Esophagus muscularis mucosa (tissue), 4 donors: ENCODE measurements around the gene NUP43. TPM values are rescaled to one million over a fixed set of nuclear protein-coding genes. Genes with fewer than 3 reads are reported as not detected.
"Not testable (repeated sequence)": the region's sequence is repeated elsewhere in the genome, so short reads cannot be mapped to it uniquely, and the experiment has no call there.

ENCODE experiments used
- DNase-seq: peaks from one replicate; pipeline ENCODE4 v3.0.0-alpha.2; 2017; ENCODE audit errors: extremely low spot score
- H3K27ac ChIP-seq, 4 donors: fragments of 200-600 bp; sonication (generic); replicated peaks in 1 of 4; 1 replicate in 3 of 4; 2 replicates in 1 of 4; pipeline ENCODE4 v1.5.1; 2016 to 2019; ENCODE audit warnings: mild to moderate bottlenecking in 1 of 4
- H3K27me3 ChIP-seq, 4 donors: fragments of 200-600 bp; sonication (generic); one replicate each; pipeline versions ENCODE4 v1.5.1 to v1.6.0; 2016 to 2019
- H3K36me3 ChIP-seq, 4 donors: fragments of 200-600 bp; sonication (generic); one replicate each; pipeline ENCODE4 v1.5.1; 2016 to 2019
- H3K4me1 ChIP-seq, 4 donors: fragments of 200-600 bp; sonication (generic); one replicate each; pipeline ENCODE4 v1.5.1; 2016 to 2019
- H3K4me3 ChIP-seq, 4 donors: fragments of 200-600 bp; sonication (generic); 1 replicate in 2 of 4; 2 replicates in 2 of 4; pipeline ENCODE4 v1.5.1; 2016 to 2019; ENCODE audit warnings: mild to moderate bottlenecking in 4 of 4, moderate library complexity in 1 of 4
- H3K9me3 ChIP-seq, 4 donors: fragments of 200-600 bp; sonication (generic); 1 replicate in 3 of 4; 2 replicates in 1 of 4; pipeline ENCODE4 v1.5.1; 2016 to 2019
- EP300 ChIP-seq: sonication (generic); formaldehyde crosslinking; IDR thresholded peaks from one replicate; pipeline ENCODE4 v1.6.1; 2017; ENCODE audit warnings: antibody characterized with exemption
- POLR2A ChIP-seq: fragments of 450-650 bp; IDR thresholded peaks from one replicate; pipeline ENCODE4 v1.6.1; 2017; ENCODE audit warnings: antibody characterized with exemption, moderate library complexity, mild to moderate bottlenecking, low read depth
- POLR2AphosphoS5 ChIP-seq, 2 donors: sonication (generic); formaldehyde crosslinking; IDR thresholded peaks; one replicate each; pipeline ENCODE4 v1.6.1; 2017; ENCODE audit warnings: antibody characterized with exemption in 2 of 2
- WGBS: methylation state at CpG from one replicate; pipeline ENCODE4 v1.1.5; 2018; 5-methylcytosine and 5-hydroxymethylcytosine counted together
- intact Hi-C: fragments of 100-400 bp; cut with DNase I; formaldehyde crosslinking; loops from one replicate; pipeline ENCODE4 v1.15.1; 2023
- total RNA-seq, 4 donors: library from RNA; depleted of rRNA; stranded (reverse); fragments of >200 nt; gene quantifications; one replicate each; pipeline versions ENCODE4 v1.1.0 to v1.2.1, GENCODE V29; 2016
- TF ChIP-seq, protein P1 (sequence below), 3 experiments: fragments of 200-600 bp in 2 of 3; fragments of 450-650 bp in 1 of 3; sonication (generic) in 2 of 3; IDR thresholded peaks; one replicate each; pipeline ENCODE4 v1.5.1; 2017 to 2019; ENCODE audit warnings: antibody characterized with exemption in 3 of 3, mild to moderate bottlenecking in 2 of 3, moderate library complexity in 1 of 3

The NUP43 gene
- total RNA-seq, 4 donors from 2014 or later = 9.2 to 15.4 (median 11.5) TPM

GRCh38 chr6:149751239-149751638, 4.9 kb upstream of the NUP43 start:
- Histone ChIP-seq H3K27me3 (no peaks in the 10 kb centered on the region), H3K4me1 (peaks cover 20 to 61% (median 45%) of the 10 kb centered on the region in 4 donors), H3K27ac (no peak overlapping the region), H3K4me3 (no peak overlapping the region), H3K36me3 (no peaks in the 10 kb centered on the region), H3K9me3 (no peaks in the 10 kb centered on the region)
- whole genome bisulfite sequencing = 79% methylated on average over 8 of the region's 8 CpGs
- no peak for DNase-seq
- TF ChIP-seq, protein P1, sequence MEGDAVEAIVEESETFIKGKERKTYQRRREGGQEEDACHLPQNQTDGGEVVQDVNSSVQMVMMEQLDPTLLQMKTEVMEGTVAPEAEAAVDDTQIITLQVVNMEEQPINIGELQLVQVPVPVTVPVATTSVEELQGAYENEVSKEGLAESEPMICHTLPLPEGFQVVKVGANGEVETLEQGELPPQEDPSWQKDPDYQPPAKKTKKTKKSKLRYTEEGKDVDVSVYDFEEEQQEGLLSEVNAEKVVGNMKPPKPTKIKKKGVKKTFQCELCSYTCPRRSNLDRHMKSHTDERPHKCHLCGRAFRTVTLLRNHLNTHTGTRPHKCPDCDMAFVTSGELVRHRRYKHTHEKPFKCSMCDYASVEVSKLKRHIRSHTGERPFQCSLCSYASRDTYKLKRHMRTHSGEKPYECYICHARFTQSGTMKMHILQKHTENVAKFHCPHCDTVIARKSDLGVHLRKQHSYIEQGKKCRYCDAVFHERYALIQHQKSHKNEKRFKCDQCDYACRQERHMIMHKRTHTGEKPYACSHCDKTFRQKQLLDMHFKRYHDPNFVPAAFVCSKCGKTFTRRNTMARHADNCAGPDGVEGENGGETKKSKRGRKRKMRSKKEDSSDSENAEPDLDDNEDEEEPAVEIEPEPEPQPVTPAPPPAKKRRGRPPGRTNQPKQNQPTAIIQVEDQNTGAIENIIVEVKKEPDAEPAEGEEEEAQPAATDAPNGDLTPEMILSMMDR (IDR thresholded peaks at IDR 0.05) = no peak
- TF ChIP-seq POLR2A = no peak
- TF ChIP-seq EP300 = no peak
- no peak for TF ChIP-seq POLR2AphosphoS5 (IDR thresholded peaks at IDR 0.05)
- intact Hi-C loops = no loop called here

- Histone ChIP-seq H3K36me3 (no peaks in the 10 kb centered on the region), H3K27me3 (no peaks in the 10 kb centered on the region), H3K4me3 (peak overlapping the region; percentile 95 to 98 (median 96)), H3K9me3 (no peaks in the 10 kb centered on the region), H3K27ac (peak overlapping the region; percentile 90 to 95 (median 92)), H3K4me1 (peaks cover 26 to 60% (median 53%) of the 10 kb centered on the region in 4 donors)
- WGBS = under 1% methylated on average over 22 of the region's 25 CpGs
- DNase-seq = peak; percentile 92
- intact Hi-C loops = no loop called here
- no peak for TF ChIP-seq POLR2AphosphoS5 (IDR thresholded peaks at IDR 0.05)
- no peak for TF ChIP-seq EP300
- no peak for TF ChIP-seq POLR2A
- TF ChIP-seq, protein P1 (IDR thresholded peaks at IDR 0.05) = no peak
Observed at GRCh38 chr6:149750136-149750609, 3.8 kb upstream of the NUP43 start.

DNA sequence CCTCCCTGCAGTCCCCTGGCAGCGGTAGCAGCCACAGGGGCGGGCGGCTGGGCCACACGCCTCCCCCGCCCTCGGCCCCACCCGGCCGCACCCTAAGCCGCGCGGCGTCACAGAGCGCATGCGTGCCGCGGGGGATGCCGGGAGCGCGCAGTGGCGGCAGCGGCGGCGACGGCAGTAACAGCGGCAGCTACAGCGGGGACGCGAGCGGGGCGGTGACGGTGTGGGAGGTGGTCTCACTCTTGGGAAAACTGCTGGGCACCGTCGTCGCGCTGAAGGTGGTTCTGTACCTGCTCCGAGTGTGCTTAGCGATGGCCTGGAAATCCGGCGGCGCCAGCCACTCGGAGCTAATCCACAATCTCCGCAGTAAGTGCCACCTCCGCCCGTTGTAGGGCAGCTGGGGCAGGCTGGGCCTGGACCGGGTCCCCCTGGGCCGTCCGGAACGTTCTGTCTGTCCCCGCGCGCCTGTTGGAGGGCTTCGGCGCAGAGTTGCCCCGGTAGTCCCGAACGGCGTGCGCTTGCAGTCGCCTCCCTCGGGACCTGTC, 3.3 kb upstream of the NUP43 start, which contains the start of gene PCMT1:
PCMT1 (plus strand) TSS at position 148 of the 542 bp plus-strand sequence; CDS start at position 309, 161 bp downstream.
- 0% methylated on average over 7 of the region's 60 CpGs for WGBS
- H3K36me3 ChIP-seq = no peaks in the 10 kb centered on the region
- H3K9me3 ChIP-seq = no peaks in the 10 kb centered on the region
- peak within 1 kb of the TSS; percentile 95 to 98 (median 96) for H3K4me3 ChIP-seq
- intact Hi-C loops = no loop called here
- TF ChIP-seq, protein P1 (IDR thresholded peaks at IDR 0.05) = peak in 1 of 3 experiments; percentile 4
- TF ChIP-seq POLR2AphosphoS5 (IDR thresholded peaks at IDR 0.05) (peak; percentile 95 to 96), EP300 (no peak), POLR2A (peak; percentile 74)
- peaks cover 26 to 63% (median 58%) of the 10 kb centered on the region in 4 donors for H3K4me1 ChIP-seq
- no peaks in the 10 kb centered on the region for H3K27me3 ChIP-seq
- peak; percentile 94 for DNase-seq
- peak within 1 kb of the TSS; percentile 90 to 95 (median 92) for H3K27ac ChIP-seq

DNA sequence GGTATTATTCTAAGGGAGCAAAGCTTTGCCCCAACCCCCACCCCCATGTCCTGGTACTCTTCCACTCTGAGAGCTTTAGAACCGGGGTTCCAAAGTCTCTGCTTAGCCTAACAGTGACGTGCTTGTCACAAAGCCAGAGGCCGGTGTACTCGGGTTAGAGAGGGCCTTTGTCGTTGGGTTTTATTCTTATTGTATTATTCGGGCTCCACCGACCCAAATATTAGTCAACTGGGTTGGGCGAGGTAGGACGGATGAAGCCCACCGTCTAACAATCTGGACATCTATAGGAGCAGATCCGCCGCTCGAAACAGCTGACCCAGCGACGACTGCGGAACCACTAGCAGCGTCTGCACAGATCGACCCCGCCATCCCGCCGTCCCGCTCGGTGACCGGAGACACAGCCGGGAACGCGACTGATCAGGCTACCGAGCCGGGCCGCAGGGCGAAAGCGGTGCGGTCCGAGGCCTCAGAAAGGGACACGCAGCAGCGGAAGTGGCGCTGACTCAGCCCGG, 2.8 kb upstream of the NUP43 start:
- H3K36me3 ChIP-seq = not testable (repeated sequence)

DNA sequence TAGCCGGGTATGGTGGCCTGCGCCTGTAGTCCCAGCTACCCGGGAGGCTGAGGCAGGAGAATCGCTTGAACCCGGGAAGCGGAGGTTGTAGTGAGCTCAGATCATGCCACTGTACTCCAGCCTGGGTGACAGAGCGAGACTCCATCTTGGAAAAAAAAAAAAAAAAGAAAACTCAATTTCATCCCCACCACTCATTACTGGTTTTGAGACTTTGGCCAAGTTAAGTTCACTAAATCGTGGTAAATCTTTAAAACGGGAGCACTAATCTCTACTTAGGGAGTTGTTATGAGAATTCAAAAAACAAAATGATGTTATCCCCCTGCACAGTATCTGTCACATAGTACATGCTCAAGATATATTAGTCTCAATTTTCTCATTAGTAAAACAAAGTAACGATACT, 1.1 kb downstream of the NUP43 start:
- WGBS = 81% methylated on average over 10 of the region's 10 CpGs
- Histone ChIP-seq H3K36me3 (peaks cover 23 to 38% (median 32%) of the 10 kb centered on the region in 4 donors), H3K4me1 (peaks cover 13 to 33% (median 29%) of the 10 kb centered on the region in 4 donors), H3K4me3 (peak overlapping the region; percentile 71 to 84 (median 84))
- intact Hi-C loops, DNase-seq, H3K27ac ChIP-seq, H3K9me3 ChIP-seq, H3K27me3 ChIP-seq: not testable (repeated sequence)

More for the DNA sequence above, 2.8 kb upstream of the NUP43 start:
- H3K9me3 ChIP-seq, intact Hi-C loops, DNase-seq, H3K27me3 ChIP-seq: not testable (repeated sequence)
- 0% methylated on average over 4 of the region's 38 CpGs for WGBS
- H3K4me1 ChIP-seq = peaks cover 26 to 64% (median 60%) of the 10 kb centered on the region in 4 donors
- H3K4me3 ChIP-seq = peak overlapping the region; percentile 95 to 98 (median 96)
- H3K27ac ChIP-seq = peak overlapping the region; percentile 90 to 95 (median 92)
